HG03571 (cell line): ENCODE results near the gene FBXL17.
A peak's percentile ranks its signal among the peaks of the same experiment; 100 is the strongest.
"Not testable (repeated sequence)": the region's sequence is repeated elsewhere in the genome, so short reads cannot be mapped to it uniquely, and the experiment has no call there.

ENCODE experiments used
- ATAC-seq: cut with Tn5 transposase; IDR thresholded peaks from one replicate; pipeline ENCODE4 v1.9.1; 2021; ENCODE audit not compliant: unreplicated experiment

Gene FBXL17

GRCh38 chr5:108171759-108172158 is 210.1 kb downstream of the FBXL17 start:
- no peak for ATAC-seq

DNA sequence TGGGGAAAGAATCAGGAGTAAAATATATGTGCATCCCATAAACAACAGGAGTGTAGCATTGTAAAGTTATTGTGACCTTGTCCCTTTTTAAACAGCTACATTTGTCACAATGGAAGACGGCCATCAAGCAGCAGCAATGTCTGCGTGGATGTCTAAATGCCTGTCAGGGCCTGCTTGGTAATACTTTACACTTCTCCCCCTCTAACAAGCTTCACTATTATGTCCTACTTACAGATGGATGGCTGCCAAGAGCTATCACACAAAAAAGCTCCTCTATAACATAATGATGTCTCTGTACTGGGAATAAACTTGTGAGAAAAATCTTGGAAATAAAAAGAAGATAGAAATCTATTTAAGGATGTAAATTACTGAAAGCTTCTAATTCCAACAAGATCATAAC is 213.0 kb downstream of the FBXL17 start:
- no peak for ATAC-seq

DNA sequence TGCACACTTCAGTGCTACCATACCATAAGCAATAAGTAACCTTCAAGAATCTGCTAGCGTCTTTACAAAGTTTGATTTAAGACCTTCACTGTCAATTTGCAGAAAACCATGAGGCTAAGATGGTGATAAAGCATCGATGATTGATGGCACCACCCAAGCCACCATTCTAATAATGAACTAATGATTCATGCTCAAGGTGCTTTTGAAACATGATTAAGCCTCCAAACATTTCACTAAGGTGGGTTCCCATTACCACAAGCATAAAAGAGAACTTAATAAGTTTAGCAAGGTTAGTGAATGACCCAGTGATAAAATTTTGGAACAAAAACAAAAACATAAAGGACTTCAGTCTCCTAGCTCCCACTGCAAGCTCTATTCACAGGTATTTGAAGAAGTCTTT is 214.7 kb downstream of the FBXL17 start:
- no peak for ATAC-seq

- no peak for ATAC-seq
Observed at GRCh38 chr5:108164574-108164973, 217.3 kb downstream of the FBXL17 start.

- not testable (repeated sequence) for ATAC-seq
Observed at GRCh38 chr5:108152854-108153253, 229.0 kb downstream of the FBXL17 start.

- no peak for ATAC-seq
Observed at GRCh38 chr5:108149369-108149768, 232.5 kb downstream of the FBXL17 start.

DNA sequence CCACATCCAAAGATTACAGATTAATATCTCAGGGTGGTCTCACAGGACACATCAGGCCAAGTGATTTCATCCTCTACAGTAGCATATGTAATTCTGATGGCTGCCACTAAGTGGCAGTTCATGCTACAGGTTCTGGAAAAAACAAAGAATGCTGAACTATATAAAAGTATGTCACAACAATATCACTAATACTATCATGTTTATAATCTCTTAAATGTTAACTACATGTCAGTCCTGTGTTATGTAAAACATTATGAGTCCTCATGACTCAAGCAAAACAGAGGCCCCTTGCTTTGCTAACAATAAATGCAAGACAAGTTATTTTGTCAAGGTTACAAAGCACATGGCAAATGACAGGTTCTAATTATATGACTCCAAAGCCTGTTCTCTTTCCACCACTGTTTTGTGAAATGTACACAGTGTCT is 233.2 kb downstream of the FBXL17 start:
- ATAC-seq = peak; percentile 74

DNA sequence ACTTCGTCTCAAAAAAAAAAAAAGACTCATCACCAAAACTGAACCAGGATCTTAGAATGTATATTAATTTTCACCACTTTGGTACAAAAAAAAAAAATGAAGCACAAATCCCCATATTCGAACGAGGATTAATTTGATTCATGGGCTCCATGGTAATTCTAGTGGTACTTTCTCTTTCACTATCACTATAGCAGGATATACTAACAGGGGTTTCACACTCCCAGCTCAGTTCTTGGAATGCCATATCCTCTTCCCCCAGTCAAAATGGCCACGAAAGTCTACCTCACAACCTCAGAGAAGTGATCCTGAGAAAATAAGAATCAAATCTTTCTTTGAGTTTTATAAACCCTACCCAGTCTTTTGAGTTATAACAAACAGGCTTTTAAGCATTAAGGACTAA is 235.7 kb downstream of the FBXL17 start:
- no peak for ATAC-seq

GRCh38 chr5:108145351-108145750 is 236.5 kb downstream of the FBXL17 start:
- ATAC-seq = no peak

- no peak for ATAC-seq
Observed at GRCh38 chr5:108144332-108144731, 237.6 kb downstream of the FBXL17 start.

- ATAC-seq = no peak
Observed at GRCh38 chr5:108143581-108143980, 238.3 kb downstream of the FBXL17 start.

DNA sequence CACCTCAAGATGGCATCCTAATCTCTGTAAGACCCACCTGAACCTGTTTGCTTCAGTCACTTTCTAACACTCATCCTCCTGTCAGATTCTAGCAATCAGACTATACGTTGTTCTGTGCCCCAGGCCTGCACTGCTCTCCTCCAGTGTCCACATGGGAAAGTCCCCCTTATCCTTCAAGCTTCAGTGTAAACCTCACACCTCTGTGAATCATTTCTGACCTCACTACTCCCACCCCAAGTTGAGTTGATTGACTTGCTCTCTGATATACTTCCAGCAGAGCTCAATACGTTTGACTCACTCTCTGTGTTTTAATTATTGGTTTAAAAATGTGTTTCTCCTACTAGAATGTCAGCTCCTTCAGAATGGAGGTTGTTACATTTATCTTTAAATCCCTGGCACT is 240.2 kb downstream of the FBXL17 start:
- no peak for ATAC-seq

DNA sequence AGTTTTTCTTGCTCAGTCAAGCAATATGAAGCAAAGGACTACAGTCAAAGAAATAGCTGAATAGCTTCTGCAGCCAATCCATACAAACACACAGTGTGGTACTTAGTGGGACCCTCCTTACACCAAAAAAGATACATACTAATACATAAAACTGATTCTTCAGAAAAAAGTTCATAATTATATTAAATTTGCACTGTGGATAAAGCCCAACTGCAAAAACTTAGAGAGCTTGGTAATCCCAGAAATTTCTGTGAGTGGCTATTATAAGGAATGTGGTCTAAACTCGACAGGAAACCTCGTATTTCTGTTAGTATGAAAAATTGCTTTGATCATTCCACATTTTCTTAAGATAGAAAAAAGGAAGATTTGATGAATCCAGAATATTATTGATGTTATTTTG is 245.4 kb downstream of the FBXL17 start:
- no peak for ATAC-seq

- no peak for ATAC-seq
Observed at GRCh38 chr5:108129129-108129528, 252.8 kb downstream of the FBXL17 start.

- ATAC-seq = no peak
Observed at GRCh38 chr5:108125771-108126511, 256.0 kb downstream of the FBXL17 start.

DNA sequence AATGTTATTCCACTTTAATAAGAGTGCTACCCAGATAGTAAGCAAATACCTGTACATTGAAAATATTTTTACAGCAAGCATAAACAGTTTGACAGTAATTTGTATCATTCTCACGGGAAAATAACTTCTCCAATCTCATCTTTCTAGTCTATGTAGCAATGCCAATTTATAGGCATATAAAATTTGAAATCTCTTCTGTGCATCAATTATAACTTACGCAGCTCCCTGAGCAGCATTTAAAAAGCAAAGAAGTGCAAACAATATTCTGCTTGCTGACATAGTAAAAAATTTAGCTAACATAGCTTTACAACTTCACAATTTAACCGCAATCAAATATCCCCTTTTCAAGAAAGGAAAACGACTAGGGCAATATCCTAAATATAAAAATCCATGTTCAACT is 257.3 kb downstream of the FBXL17 start:
- ATAC-seq = no peak

GRCh38 chr5:108122702-108123101 is 259.2 kb downstream of the FBXL17 start:
- no peak for ATAC-seq

GRCh38 chr5:108118813-108119514 is 262.9 kb downstream of the FBXL17 start:
- ATAC-seq = no peak

DNA sequence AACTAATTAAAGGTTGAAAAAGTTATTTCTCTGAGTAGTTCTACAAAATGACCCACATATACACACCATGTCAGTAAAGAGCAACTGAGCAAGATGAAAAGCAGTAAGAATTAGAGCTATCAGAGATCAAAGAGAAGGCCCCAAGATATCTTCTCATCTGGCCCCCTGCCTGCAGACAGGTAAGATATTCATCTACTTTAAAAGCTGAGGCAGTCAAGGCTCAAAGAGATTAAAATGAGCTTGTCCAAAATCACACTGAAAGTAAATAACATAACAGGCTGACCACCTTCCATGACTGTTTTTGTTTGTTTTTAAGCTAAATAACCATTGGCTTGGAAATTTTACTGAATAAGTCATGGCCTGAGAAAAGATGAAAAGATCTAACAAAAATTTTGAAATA is 266.2 kb downstream of the FBXL17 start:
- ATAC-seq = no peak

- ATAC-seq = no peak
Observed at GRCh38 chr5:108113950-108114349, 267.9 kb downstream of the FBXL17 start.

DNA sequence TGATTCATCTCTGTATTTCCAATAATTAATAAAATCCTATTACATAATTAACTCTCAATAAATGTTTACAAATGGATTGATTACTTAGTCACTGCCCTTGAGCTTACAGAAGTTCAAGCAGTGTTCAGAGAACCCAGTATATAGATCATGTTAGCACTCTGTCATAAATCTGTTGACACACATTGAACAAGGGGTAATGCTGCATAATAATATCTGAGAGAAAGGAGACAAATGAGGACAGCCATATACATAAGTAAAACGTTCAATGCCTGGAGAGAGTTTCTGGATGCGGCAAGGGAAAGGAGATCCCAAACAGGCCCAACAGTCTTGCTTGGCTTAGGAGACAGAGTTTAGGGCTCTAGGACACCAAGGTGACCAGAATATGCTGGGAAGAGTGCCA is 270.2 kb downstream of the FBXL17 start:
- ATAC-seq = no peak

DNA sequence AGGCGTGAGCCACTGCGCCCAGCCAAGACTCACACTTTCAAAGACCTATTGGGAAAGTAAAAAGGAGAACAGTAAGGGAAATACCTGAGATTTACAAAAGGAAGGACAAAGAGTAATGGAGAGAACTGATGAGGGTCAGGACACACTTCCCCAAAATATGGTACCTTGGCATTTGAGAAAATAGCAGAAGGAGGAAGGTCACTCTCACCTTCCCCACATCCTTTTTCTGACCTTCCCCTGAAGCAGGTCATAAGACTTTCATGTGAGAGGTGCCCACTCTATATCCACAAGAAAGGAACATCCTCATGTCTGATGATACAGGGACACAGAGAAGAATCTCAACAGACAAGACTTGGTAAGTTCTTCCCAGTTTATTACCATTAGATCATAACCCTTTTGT is 272.8 kb downstream of the FBXL17 start:
- ATAC-seq = no peak

DNA sequence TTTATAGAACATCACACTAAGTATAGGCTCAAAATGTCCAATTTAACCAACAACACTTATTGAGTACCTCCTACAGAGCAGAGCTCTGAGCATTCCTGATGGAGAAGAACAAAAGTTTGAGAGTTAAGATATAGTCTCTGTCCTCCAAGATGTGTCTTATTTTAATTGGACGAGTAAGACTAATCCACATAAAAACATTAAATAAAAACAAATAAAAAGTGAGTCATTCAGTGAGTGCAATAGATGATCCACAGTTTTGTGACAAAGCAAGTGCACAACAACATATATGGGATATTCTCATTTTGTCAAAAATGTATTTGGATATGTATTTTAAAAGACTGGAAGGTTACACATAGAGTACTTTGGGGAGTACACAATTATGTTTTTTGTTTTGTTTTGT is 277.4 kb downstream of the FBXL17 start:
- no peak for ATAC-seq
